ENCODE measurements around the gene BAZ1A.
"Not testable (repeated sequence)": the region's sequence is repeated elsewhere in the genome, so short reads cannot be mapped to it uniquely, and the experiment has no call there.

The BAZ1A gene

DNA sequence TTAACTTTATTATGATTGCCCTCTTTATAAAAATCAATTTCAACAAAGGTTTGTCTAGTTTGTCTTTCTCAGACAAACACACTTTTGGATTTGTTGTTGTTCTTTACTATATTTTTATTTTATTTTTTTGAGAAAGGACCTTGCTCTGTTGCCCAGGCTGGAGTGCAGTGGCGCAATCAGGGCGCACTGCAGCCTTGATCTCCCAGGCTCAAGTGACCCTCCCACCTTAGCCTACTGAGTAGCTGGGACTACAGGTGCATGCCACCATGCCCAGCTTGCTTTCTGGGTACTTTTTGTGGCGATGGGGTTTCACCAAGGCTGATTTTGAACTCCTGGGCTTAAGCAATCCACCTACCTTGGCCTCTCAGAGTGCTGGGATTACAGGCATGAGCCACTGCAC lies 96.4 kb downstream of the BAZ1A start:
- no peak for DNase-seq

DNA sequence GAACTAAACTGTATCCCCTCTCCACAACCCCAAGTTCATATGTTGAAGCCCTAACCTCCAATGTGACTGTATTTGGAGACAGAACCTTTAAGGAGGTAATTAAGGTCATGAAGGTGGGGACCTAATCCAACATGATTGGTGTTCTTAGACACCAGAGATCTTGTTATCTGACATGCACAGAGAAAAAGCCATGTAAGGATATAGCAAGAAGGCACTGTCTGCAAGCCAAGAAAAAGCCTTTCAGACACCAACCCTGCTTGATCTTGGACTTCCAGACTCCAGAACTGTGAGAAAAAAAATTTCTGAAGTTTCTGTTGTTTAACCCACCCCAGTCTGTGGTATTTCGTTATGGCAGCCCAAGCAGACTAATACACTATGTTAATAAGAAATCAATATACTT lies 98.5 kb downstream of the BAZ1A start:
- DNase-seq, result no peak

DNA sequence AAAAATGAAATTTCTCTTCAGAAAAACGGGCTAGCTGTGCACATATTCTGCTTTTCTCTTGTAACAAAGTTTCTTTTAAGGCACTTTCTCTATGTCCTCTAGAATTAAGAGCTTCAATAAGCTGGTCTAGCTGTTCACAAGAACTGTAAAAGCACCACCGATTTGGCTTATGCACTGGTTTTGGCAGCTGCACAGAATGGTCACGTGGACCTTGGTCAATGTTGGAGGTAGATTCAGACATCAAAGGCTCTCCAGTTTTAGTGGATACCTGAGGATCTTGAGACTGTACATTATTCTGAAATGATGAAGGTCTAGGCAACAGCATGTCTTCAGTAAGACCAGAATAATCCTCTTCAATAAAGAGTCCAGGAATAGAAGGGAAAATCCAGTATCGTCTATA lies 99.2 kb downstream of the BAZ1A start:
- DNase-seq, result no peak

DNA sequence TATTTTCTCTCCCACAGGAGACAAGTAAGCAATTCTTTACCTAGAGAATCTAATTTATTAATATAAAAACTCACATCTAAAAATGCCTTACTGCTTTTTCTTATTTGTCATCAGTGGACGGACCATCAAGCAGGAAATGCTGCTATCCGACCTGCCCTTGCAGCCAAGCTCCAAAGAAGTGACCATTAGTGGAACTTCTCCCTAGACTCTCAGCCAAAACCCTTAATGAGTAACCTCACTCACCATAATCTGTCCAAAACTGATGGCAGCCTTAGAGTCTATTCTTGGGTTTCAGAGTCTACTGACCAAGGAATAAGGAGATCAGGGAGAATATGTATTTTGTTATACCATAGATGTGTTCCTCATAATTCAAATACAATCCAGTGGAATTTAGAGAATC lies 99.8 kb downstream of the BAZ1A start:
- no peak for DNase-seq

DNA sequence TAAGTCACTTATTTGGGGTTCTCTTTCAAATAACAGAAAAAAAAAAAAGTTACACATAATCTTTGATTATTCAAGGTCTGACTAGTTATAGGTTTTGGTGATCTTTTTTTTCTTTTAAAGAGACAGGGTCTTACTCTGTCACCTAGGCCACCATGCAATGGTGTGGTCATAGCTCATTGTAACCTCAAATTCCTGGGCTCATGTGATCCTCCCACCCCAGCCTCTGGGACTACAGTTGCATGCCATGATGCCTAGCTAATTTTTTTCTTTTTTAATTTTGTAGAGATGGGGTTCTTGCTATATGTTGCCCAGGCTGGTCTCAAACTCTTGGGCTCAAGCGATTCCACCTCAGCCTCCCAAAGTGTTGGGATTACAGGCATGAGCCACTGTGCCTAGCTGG lies 104.3 kb downstream of the BAZ1A start:
- no peak for DNase-seq

DNA sequence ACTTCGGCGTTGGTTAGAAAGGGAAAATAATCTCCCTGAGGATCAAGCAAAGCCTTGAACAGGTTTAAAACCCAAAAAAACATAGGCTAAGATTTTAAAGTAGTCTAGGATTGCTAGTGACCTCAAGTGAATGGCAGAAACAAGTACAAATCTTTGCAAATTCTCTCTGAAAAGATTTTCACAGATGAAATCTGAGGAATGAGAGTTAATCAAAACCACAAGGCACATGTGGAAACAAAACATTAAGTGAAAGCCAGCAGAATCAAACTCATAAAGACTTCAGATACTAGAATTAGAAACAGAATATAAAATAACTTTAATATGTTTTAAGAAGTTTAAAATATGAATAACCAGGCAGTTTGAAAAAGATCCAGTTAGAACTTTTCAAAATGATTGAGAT lies 108.6 kb downstream of the BAZ1A start:
- DNase-seq, result peak; percentile 62

DNA sequence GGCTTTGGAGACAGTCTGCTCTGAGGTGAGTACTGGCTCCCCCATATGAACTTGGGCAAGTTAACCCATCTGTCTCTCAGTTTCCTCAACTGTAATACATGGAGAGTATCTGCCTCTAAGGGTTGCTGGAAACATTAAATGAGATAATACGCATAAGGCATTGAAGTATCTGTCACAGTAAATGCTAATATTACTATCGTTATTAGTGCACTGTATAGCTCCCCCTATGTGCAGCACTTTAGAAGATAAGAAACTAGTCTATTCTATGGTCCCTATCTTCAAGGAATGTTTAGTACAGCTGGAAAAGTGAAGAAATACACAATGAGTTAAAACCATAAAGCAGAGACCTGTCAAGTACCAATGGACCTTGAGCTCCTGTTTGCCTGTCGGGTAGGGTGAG lies 109.1 kb downstream of the BAZ1A start:
- no peak for DNase-seq

DNA sequence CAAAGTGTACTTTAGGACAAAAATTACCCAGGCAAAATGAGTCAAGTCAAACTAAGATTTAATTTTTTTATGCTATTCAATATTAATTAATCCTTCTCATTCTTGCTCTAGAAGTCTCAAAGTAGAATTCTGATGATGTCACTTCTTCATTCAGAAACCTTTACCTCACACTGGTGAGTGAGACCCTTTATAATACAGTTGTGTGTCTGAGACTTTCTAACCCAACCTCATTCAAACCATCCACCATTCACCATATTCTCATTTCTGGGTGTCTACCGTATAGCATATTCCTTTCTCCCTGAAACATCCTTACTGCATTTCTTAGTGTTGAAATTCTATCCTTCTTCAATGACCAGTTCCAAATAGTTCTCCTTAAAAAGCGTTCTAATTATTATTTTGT lies 119.9 kb downstream of the BAZ1A start:
- DNase-seq, result no peak

DNA sequence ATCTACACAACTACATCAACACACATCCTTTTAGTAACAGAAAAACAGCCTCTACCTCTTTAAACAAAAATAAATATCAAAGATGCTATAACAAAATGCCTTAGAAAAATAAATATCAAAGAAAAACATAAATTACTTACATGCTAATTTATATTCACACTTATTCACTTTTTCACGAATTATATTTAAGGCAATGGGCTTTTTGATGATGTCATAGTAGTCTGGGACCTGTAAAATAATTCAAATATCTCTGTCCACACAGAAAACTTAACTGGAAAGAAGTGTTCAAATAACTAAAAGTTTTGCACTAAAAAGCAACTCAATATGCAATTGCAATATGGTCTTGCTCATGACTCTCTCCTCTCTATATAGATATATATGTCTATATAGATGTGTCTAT lies 120.5 kb downstream of the BAZ1A start:
- DNase-seq, result no peak

DNA sequence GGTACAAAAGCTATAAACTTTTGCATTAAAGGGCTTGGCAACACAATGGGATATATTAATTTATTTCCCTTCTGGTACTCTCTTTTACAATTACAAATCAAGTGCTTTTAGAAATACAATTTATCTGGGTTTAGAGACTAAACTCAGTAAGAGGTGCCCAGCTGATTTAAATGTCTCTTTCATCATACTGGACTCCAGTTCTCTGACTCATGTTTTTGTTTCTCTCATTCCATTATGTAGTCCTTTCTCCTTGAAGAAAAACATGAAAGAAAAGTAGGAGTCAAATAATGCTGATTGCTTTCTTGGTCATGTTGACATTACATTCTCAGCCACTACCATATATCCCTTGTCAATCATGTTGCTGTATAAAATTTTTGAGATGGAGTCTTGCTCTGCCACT lies 124.5 kb downstream of the BAZ1A start:
- peak; percentile 58 for DNase-seq

DNA sequence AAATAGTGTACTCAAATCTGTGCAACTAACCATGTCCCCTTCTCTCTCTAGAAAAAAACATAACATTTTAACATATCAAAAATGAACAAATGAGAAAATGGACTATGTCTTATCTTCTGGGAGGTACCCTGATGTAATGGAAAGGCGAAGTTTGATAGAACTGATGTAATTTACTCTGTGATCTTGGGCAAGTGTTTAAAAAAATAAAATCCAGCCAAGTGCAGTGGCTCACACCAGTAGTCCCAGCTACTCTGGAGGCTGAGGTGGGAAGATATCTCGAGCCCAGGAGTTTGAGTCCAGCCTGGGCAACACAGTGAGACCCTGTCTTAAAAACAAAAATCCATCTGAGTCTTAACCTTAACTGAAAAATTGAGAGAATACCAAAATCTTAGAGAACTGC lies 124.9 kb downstream of the BAZ1A start:
- DNase-seq, result no peak

DNA sequence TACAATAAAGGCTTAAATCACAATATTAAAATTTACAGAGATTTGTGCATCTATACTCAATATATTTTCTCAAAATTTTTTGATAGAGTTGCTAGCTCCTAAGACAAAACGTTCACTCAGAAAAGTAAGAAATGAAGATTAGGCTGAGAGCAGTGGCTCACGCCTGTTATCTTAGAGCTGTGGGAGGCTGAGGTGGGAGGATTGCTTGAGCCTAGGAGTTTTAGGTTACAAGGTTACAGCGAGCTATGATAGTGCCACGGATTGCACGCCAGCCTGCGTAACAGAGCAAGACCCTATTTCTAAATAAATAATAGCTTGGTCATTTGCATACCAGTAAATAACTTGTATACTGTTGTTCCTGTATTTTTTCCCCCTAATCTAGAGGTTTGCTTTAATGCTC lies 125.8 kb downstream of the BAZ1A start:
- no peak for DNase-seq

DNA sequence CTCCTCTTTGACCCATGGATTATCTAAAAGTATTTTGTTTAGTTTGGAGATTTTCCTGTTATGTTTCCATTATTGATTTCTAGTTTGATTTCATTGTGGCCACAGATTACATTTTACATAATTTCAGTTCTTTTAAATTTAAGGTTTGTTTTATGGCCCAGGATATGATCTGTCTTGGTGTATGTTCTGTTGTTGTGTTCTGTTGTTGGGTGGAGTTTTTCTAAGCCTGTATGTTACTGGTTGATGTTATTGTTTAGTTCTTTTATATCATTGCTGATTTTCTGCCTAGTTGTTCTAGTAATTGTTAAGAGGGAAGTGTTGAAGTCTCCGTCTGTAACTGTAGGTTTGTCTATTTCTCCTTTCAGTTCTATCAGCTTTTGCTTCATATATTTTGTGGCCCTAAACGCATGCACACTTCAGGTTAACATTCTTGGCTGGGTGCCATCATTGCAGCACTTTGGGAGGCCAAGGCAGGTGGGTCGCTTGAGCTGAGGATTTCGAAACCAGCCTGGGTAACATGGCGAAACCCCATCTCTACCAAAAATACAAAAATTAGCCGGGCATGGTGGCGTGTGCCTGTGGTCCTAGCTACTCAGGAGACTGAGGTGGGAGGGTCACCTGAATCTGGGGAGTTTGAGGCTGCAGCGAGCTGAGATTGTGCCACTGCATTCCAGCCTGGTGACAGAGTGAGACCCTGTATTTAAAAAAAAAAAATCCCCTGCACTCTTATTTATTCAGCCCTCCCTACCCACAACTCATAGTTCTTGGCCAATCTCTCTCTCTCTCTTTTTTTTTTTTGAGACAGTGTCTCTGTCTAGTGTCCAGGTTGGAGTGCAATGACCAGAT lies 132.7 kb downstream of the BAZ1A start:
- no peak for DNase-seq

DNA sequence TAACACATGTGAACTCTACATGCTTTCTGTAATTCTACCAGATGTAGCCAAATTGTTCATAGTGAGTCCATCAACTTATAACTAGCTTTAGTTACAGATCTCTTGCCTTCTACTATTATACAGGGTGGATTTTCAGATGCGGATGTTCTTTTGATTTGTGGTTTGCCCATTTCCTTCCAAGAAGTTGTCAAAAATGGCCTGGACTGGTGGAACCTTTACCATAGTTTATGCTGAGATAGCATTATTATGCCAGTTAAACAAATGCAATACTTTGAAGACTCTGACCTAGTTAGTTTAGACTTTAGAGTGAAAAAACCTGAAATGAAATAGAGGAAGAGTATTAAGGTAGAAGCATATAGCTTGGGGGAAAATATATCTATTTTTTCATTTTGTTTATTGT lies 133.3 kb downstream of the BAZ1A start:
- no peak for DNase-seq

DNA sequence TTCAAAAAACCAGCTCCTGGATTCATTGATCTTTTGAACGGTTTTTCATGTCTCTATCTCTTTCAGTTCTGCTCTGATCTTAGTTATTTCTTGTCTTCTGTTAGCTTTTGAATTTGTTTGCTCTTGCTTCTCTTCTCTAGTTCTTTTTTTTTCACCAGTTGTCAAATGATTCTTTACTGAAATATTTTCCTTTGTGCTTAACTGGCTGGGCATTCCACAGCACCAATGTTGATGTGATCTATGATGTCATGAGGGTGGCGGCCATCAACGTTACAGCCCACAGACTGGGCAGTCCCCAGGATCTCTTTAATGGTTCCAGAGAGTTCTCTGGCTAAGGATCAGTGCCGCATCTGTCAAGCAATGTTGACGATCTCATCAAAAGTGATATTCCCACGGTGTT lies 135.0 kb downstream of the BAZ1A start:
- peak; percentile 36 for DNase-seq

DNA sequence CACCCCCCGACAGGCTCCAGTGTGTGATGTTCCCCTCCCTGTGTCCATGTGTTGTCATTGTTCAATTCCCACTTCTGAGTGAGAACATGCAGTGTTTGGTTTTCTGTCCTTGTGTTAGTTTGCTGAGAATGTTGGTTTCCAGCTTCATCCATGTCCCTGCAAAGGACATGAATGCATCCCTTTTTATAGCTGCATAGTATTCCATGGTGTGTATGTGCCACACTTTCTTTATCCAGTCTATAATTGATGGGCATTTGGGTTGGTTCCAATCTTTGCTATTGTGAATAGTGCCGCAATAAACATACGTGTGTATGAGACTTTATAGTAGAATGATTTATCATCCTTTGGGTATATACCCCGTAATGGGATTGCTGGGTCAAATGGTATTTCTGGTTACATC lies 138.1 kb downstream of the BAZ1A start:
- not testable (repeated sequence) for DNase-seq

DNA sequence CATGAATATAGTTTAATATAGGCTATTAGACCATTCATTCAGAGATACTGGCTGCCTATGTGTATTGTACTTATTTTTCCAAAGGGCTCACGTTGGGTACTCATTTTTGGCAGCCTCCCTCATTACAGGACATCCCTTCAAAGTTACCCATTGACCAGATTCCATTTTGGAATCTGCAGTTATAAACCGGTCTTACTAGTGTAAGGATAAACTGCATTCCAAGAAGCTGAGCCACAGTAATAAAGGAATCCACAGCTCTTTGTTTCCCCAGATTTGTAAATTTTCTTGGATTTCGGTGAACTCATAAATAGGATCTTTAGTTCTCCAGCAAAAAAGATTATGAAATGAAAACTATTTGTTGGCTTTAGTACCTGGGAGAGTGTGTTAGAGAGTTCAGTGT lies 141.9 kb downstream of the BAZ1A start:
- peak; percentile 72 for DNase-seq

DNA sequence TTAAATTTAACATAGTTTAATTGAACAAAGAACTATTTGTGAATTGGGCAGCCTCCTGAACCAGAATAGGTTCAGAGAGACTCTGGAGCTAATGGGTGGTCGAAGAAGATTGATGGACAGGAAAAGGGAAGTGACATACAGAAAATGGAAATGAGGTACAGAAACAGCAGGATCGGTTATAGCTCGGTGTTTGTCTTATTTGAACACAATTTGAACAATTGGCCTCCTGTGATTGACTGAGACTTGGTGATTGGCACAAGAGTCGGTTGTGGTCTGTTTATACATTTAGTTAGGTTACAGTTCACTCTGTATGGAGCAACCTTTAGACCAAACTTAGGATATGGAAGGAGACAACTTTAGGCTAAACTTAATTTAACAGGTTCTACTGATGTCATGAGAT lies 142.4 kb downstream of the BAZ1A start:
- no peak for DNase-seq

DNA sequence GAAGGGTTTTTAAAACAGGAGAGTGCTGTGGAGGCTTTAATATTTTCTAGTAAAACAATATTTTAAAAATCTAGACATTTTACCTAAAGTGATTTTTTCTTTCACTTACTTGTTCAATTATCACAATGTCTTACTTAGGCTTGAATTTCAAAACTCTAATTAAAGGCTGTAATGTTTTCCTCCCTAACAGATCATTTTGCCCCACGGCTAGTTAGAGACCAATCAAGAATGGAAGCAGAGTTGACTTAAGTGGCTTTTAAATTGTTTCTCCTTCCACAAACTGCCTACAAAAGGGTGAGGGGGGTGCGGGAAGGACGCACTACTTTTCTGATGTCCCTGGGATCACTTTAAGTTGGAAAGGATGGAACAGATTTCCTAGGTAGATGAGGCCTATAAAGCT lies 151.3 kb downstream of the BAZ1A start:
- DNase-seq, result no peak

DNA sequence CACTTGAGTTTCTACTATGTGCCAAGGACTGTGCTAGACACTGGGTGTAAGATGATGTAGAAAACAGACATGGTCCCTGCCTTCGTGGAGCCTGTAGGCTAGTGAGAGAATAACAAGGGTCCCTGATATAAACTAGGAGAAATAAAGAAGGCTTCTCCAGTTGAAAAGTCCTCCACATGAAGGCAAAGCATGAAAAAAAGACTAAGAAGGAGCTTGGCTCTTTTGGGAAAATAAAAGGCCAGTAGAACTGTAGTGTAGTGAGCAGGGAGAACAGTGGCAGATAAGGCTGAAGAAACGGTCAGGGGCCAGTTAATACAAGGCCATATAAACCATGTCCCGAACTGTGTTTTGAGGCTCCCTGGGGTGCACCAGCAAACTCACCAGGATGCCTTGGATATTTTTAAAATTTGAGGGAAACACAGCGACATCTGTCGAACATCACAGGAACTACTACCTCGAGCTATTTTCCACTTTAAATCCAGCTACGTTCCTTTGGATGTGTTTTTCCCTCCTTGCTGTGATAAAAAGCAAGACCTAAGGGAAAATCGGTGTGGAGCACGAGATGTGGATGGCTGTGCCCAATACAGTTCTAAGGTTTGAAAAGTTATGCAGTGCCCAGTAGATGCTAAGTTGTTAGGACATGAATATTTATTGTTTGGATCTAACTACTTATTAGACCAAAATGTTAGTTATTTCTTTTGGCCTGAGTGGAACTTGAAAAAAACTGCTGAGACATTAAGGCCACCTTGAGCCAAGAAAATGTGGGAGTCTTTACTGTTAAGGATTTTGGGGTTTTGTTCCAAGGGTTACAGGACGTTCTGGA lies 152.2 kb downstream of the BAZ1A start:
- peak; percentile 71 for DNase-seq

DNA sequence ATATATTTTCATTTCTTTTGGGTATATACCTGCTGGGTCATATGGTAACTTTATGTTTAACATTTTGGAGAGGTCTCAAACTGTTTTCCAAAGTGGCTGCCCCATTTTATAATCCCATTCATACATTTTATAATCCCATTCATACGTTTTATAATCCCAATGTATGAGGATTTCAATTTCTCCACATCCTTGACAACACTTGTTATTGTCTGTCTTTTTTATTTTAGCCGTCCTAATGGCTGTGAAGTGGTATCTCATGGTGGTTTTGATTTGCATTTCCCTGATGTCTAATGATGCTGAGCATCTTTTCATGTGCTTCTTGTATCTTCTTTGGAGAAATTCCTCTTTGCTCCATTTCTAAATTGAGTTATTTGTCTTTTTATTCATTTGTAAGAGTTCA lies 154.0 kb downstream of the BAZ1A start:
- DNase-seq, result no peak

DNA sequence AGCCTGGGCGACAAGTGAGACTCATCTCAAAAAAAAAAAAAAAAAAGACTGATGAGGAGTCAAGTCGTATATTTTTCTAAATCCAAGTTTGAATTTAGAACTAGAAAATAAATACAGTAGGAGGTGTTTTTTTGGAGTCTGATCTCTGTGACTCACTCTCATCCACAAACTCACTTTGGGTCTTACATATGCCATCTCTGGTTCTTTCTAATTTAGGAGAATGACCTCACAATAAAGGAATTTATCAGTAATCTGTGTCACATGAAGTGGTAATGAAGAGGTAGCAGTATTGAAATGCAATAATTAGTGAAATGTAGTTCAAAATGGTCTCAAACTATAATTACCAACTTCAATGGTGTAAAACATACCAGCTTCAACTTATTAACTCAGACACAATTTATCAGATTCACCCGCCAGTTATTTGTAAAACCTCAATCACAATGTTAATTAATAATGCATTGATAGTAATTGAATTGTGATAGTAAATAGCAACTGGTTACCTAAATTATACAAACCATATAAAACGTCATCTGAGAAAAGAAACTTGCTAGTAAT lies 156.3 kb downstream of the BAZ1A start:
- DNase-seq, result peak; percentile 73

DNA sequence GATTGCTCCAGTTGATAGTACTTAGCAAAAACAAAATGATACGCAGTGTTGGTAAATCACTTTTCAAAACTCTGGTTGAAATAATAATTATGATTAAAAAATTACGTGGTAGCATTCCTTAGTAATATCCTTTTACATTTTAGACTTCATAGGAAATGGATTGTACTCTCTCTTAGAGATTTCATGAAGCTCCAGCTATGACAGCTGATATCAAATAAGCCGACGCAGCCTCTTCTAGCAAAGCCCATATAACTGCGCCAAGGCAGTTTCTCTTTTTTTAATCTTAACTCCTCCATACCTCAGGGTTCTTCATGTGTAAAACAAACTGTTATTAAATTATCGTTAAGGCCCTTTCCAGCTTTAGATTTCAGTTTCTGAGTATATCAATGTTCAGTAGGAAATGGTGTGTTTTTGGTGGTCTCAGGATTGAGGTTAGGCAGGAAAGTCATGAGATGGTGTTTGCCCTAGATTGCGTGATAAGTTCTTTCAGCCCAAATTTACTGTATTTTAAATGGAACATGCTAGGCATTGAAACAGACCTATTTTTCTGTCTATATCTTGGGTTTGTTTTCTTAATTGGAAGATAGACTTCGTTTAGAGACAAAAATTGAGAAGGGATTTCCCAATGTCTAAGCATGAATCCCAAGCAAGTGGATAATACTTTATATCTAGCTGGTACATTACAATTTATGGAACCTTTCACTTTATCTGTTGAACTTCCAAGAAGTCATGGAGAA lies 159.9 kb downstream of the BAZ1A start:
- DNase-seq, result no peak

Data from fibroblast of upper back skin (primary cell).